HT1080 (cell line): ENCODE results near the gene ADAMTS13. TPM values are rescaled to one million over a fixed set of nuclear protein-coding genes. Genes with fewer than 3 reads are reported as not detected.

Experiments
- DNase-seq: peaks from one replicate; pipeline ENCODE4 v3.0.0-alpha.2; 2015; ENCODE audit warnings: low read depth
- total RNA-seq: library from RNA; depleted of rRNA; stranded (reverse); fragments of >200 nt; shearing (Covaris generic); gene quantifications from 2 replicates; pipeline ENCODE4 v1.2.3, GENCODE V29; 2014

Gene ADAMTS13
- total RNA-seq, 1 experiment from 2014 or later, result 0.19 TPM

GRCh38 chr9:133470988-133471387 lies 48.8 kb downstream of the ADAMTS13 start:
- DNase-seq, result no peak

GRCh38 chr9:133471551-133472276 lies 49.5 kb downstream of the ADAMTS13 start:
- no peak for DNase-seq

GRCh38 chr9:133472277-133472645 lies 50.1 kb downstream of the ADAMTS13 start:
- no peak for DNase-seq

GRCh38 chr9:133472753-133473378 lies 50.7 kb downstream of the ADAMTS13 start:
- DNase-seq, result no peak

GRCh38 chr9:133473743-133474142 lies 51.6 kb downstream of the ADAMTS13 start:
- DNase-seq, result no peak

- DNase-seq, result no peak
Observed at GRCh38 chr9:133474215-133474614, 52.0 kb downstream of the ADAMTS13 start.

- no peak for DNase-seq
Observed at GRCh38 chr9:133474853-133475252, 52.7 kb downstream of the ADAMTS13 start.

GRCh38 chr9:133475292-133476012 lies 53.3 kb downstream of the ADAMTS13 start:
- no peak for DNase-seq

- DNase-seq, result no peak
Observed at GRCh38 chr9:133476036-133476931, 54.1 kb downstream of the ADAMTS13 start.

GRCh38 chr9:133476941-133477340 lies 54.8 kb downstream of the ADAMTS13 start:
- DNase-seq, result no peak

GRCh38 chr9:133477461-133477860 lies 55.3 kb downstream of the ADAMTS13 start:
- no peak for DNase-seq

- DNase-seq, result no peak
Observed at GRCh38 chr9:133477992-133478850, 56.1 kb downstream of the ADAMTS13 start.

GRCh38 chr9:133478851-133479711 lies 56.9 kb downstream of the ADAMTS13 start, which contains the start of gene SLC2A6:
Gene SLC2A6, minus strand, starts transcription at chr9:133479099. Its CDS starts 40 bp downstream, at chr9:133479059.
- DNase-seq, result peak; percentile 47

GRCh38 chr9:133483611-133484010 lies 61.4 kb downstream of the ADAMTS13 start:
- no peak for DNase-seq

- DNase-seq, result no peak
Observed at GRCh38 chr9:133484671-133485437, 62.7 kb downstream of the ADAMTS13 start.

GRCh38 chr9:133485531-133486260 lies 63.5 kb downstream of the ADAMTS13 start:
- no peak for DNase-seq

GRCh38 chr9:133487331-133487725 lies 65.2 kb downstream of the ADAMTS13 start:
- no peak for DNase-seq
